Neural cell (in vitro differentiated cells): ENCODE results near the gene MILR1. TPM values are rescaled to one million over a fixed set of nuclear protein-coding genes. Genes with fewer than 3 reads are reported as not detected.

Experiments used
- H2AFZ ChIP-seq: fragments of 200-600, 300-800 bp; sonication (generic), shearing (Covaris generic); 2 replicates; pipeline ENCODE4 v1.6.0; 2014; ENCODE audit warnings: low read depth, mild to moderate bottlenecking, antibody characterized with exemption, low read length, moderate library complexity
- H3F3A ChIP-seq: fragments of 200-600 bp; shearing (Covaris generic); 2 replicates; pipeline ENCODE4 v1.6.1; 2016; ENCODE audit warnings: mild to moderate bottlenecking, moderate library complexity, mixed read lengths, antibody characterized with exemption, low read length; ENCODE audit not compliant: insufficient read depth, poor library complexity, severe bottlenecking
- H3K27ac ChIP-seq: fragments of 200-600, 300-800 bp; sonication (generic), shearing (Covaris generic); 2 replicates; pipeline ENCODE4 v1.5.1; 2014; ENCODE audit warnings: mild to moderate bottlenecking, low read length, moderate library complexity
- H3K27me3 ChIP-seq: fragments of 300-800, 200-600 bp; sonication (generic), shearing (Covaris generic); 2 replicates; pipeline ENCODE4 v1.6.0; 2014; ENCODE audit warnings: mild to moderate bottlenecking, low read depth, low read length, moderate library complexity; ENCODE audit not compliant: insufficient read depth
- H3K36me3 ChIP-seq: fragments of 300-800, 200-600 bp; sonication (generic), shearing (Covaris generic); 2 replicates; pipeline ENCODE4 v1.5.1; 2014; ENCODE audit warnings: mild to moderate bottlenecking, antibody characterized with exemption, low read length, moderate library complexity; ENCODE audit not compliant: insufficient read depth
- H3K4me2 ChIP-seq: fragments of 300-800, 200-600 bp; sonication (generic), shearing (Covaris generic); 2 replicates; pipeline ENCODE4 v1.6.0; 2014; ENCODE audit warnings: mild to moderate bottlenecking, low read length
- H3K4me3 ChIP-seq: fragments of 300-800, 200-600 bp; sonication (generic), shearing (Covaris generic); 2 replicates; pipeline ENCODE4 v1.5.1; 2014; ENCODE audit warnings: mild to moderate bottlenecking, low read length, moderate library complexity
- H3K79me2 ChIP-seq: fragments of 200-600 bp; shearing (Covaris generic); replicated peaks from 2 replicates; pipeline ENCODE4 v1.6.0; 2014; ENCODE audit warnings: mild to moderate bottlenecking, low read length, moderate library complexity; ENCODE audit not compliant: insufficient read depth
- H3K9ac ChIP-seq: fragments of 300-800, 200-600 bp; sonication (generic), shearing (Covaris generic); 2 replicates; pipeline ENCODE4 v1.6.1; 2016; ENCODE audit warnings: mild to moderate bottlenecking, low read length, mixed read lengths
- H3K9me2 ChIP-seq: fragments of 200-600 bp; shearing (Covaris generic); 2 replicates; pipeline ENCODE4 v1.6.1; 2016; ENCODE audit warnings: mild to moderate bottlenecking, low read length, mixed read lengths; ENCODE audit not compliant: insufficient read depth
- H3K9me3 ChIP-seq: fragments of 200-600, 300-800 bp; sonication (generic), shearing (Covaris generic); 2 replicates; pipeline ENCODE4 v1.6.1; 2016; ENCODE audit warnings: mild to moderate bottlenecking, mixed run types, low read length, moderate library complexity, mixed read lengths
- H4K20me1 ChIP-seq: fragments of 200-600 bp; shearing (Covaris generic); 2 replicates; pipeline ENCODE4 v1.6.1; 2016; ENCODE audit warnings: mild to moderate bottlenecking, mixed run types; ENCODE audit not compliant: insufficient read depth
- CTCF ChIP-seq: fragments of 450-650 bp; IDR thresholded peaks from 2 replicates; pipeline ENCODE4 v1.5.1; 2014; ENCODE audit warnings: antibody characterized with exemption, mild to moderate bottlenecking, moderate library complexity; ENCODE audit not compliant: poor library complexity, severe bottlenecking
- EP300 ChIP-seq: fragments of 450-650 bp; conservative IDR thresholded peaks from 2 replicates; pipeline ENCODE4 v1.6.1; 2014; ENCODE audit warnings: antibody characterized with exemption, mild to moderate bottlenecking, moderate library complexity; ENCODE audit not compliant: poor library complexity, severe bottlenecking
- EZH2 ChIP-seq: fragments of 200-600, 300-800 bp; shearing (Covaris generic), sonication (generic); IDR thresholded peaks from 2 replicates; pipeline ENCODE4 v1.6.1; 2014; ENCODE audit warnings: antibody characterized with exemption, low read length, borderline replicate concordance, mild to moderate bottlenecking; ENCODE audit not compliant: insufficient read depth, poor library complexity, severe bottlenecking
- MXI1 ChIP-seq: fragments of 450-650 bp; conservative IDR thresholded peaks from 2 replicates; pipeline ENCODE4 v1.6.1; 2014; ENCODE audit warnings: antibody characterized with exemption, mild to moderate bottlenecking; ENCODE audit not compliant: poor library complexity, severe bottlenecking
- POLR2AphosphoS5 ChIP-seq: IDR thresholded peaks from 2 replicates; pipeline ENCODE4 v1.6.1; 2012
- RAD21 ChIP-seq: fragments of 450-650 bp; conservative IDR thresholded peaks from 2 replicates; pipeline ENCODE4 v1.6.1; 2014; ENCODE audit warnings: antibody characterized with exemption, mild to moderate bottlenecking, moderate library complexity
- REST ChIP-seq: IDR thresholded peaks from 2 replicates; pipeline ENCODE4 v1.6.1; 2012; ENCODE audit warnings: borderline replicate concordance
- SMC3 ChIP-seq: fragments of 450-650 bp; conservative IDR thresholded peaks from 2 replicates; pipeline ENCODE4 v1.6.1; 2014; ENCODE audit warnings: antibody characterized with exemption, mild to moderate bottlenecking, moderate library complexity; ENCODE audit not compliant: poor library complexity
- TAF1 ChIP-seq: IDR thresholded peaks from 2 replicates; pipeline ENCODE4 v1.6.1; 2012; ENCODE audit warnings: low read depth
- polyA plus RNA-seq: library from polyadenylated mRNA; depleted of rRNA; stranded (reverse); fragments of >200 nt; gene quantifications from 2 replicates; pipeline ENCODE4 v1.2.3, GENCODE V29; 2014

Gene MILR1
- polyA plus RNA-seq, 1 donor from 2014 or later, result not detected

GRCh38 chr17:64441772-64442540, 7.0 kb upstream of the MILR1 start:
- Histone ChIP-seq H3K9me2 (no peaks in the 10 kb centered on the region), H4K20me1 (no peaks in the 10 kb centered on the region), H3K79me2 (no peaks in the 10 kb centered on the region), H3K36me3 (no peaks in the 10 kb centered on the region), H3K27ac (no peak overlapping the region), H3F3A (no peaks in the 10 kb centered on the region), H2AFZ (no peak overlapping the region), H3K9me3 (peaks cover 6% of the 10 kb centered on the region), H3K4me3 (no peak overlapping the region), H3K27me3 (no peaks in the 10 kb centered on the region), H3K4me2 (no peak overlapping the region), H3K9ac (no peak overlapping the region)
- TF ChIP-seq EZH2, result no peak
- no peak for TF ChIP-seq CTCF
- TF ChIP-seq EP300, result no peak
- TF ChIP-seq REST, result no peak
- no peak for TF ChIP-seq TAF1
- no peak for TF ChIP-seq POLR2AphosphoS5
- no peak for TF ChIP-seq SMC3
- no peak for TF ChIP-seq MXI1
- no peak for TF ChIP-seq RAD21

- Histone ChIP-seq H3K27me3 (no peaks in the 10 kb centered on the region), H3K4me2 (no peak overlapping the region), H3K9me2 (no peaks in the 10 kb centered on the region), H3F3A (no peaks in the 10 kb centered on the region), H4K20me1 (no peaks in the 10 kb centered on the region), H3K27ac (no peak overlapping the region), H3K36me3 (no peaks in the 10 kb centered on the region), H3K9ac (no peak overlapping the region), H3K9me3 (peaks cover under 1% of the 10 kb centered on the region), H3K79me2 (no peaks in the 10 kb centered on the region), H2AFZ (no peak overlapping the region), H3K4me3 (no peak overlapping the region)
- TF ChIP-seq TAF1 (no peak), EZH2 (no peak), REST (no peak)
Observed at GRCh38 chr17:64442541-64442971, 6.4 kb upstream of the MILR1 start.
